Fibroblast of mammary gland (primary cell): ENCODE data around the gene HSPA12A.

ENCODE experiments used
- DNase-seq: peaks from one replicate; pipeline ENCODE4 v3.0.0-alpha.2; 2010; ENCODE audit warnings: low read depth
- H3K4me3 ChIP-seq: 2 replicates; pipeline ENCODE4 v1.5.1; 2011; ENCODE audit warnings: low read depth, mild to moderate bottlenecking, low read length, moderate library complexity; ENCODE audit not compliant: control insufficient read depth
- CTCF ChIP-seq: conservative IDR thresholded peaks from 2 replicates; pipeline ENCODE4 v1.5.1; 2011; ENCODE audit warnings: low read depth, low read length, inconsistent platforms; ENCODE audit not compliant: control insufficient read depth, insufficient read depth

HSPA12A gene

GRCh38 chr10:116723428-116724281, 18.7 kb downstream of the HSPA12A start:
- no peak for DNase-seq
- TF ChIP-seq CTCF, result no peak
- H3K4me3 ChIP-seq, result no peak overlapping the region

GRCh38 chr10:116722736-116723427, 19.5 kb downstream of the HSPA12A start:
- TF ChIP-seq CTCF, result no peak
- no peak for DNase-seq
- no peak overlapping the region for H3K4me3 ChIP-seq

- TF ChIP-seq CTCF, result no peak
- no peak overlapping the region for H3K4me3 ChIP-seq
- no peak for DNase-seq
Measured at GRCh38 chr10:116721547-116722392, 20.6 kb downstream of the HSPA12A start.

GRCh38 chr10:116720668-116721546, 21.5 kb downstream of the HSPA12A start:
- H3K4me3 ChIP-seq, result no peak overlapping the region
- DNase-seq, result no peak
- TF ChIP-seq CTCF, result no peak

GRCh38 chr10:116720241-116720643, 22.1 kb downstream of the HSPA12A start:
- no peak for TF ChIP-seq CTCF
- H3K4me3 ChIP-seq, result no peak overlapping the region
- DNase-seq, result no peak

- DNase-seq, result no peak
- no peak for TF ChIP-seq CTCF
- H3K4me3 ChIP-seq, result no peak overlapping the region
Measured at GRCh38 chr10:116719804-116720203, 22.6 kb downstream of the HSPA12A start.
